ENCODE results near the gene ENKD1.
A peak's percentile ranks its signal among the peaks of the same experiment; 100 is the strongest.

The ENKD1 gene

GRCh38 chr16:67662653-67663010 is 3.9 kb downstream of the ENKD1 start:
- DNase-seq = no peak

- DNase-seq = no peak
Observed at GRCh38 chr16:67661886-67662652, 4.5 kb downstream of the ENKD1 start.

- DNase-seq = no peak
Observed at GRCh38 chr16:67661101-67661761, 5.3 kb downstream of the ENKD1 start.

GRCh38 chr16:67660564-67661028 is 6.0 kb downstream of the ENKD1 start, which contains the start of gene PARD6A:
Gene PARD6A (plus strand): TSS chr16:67660960. CDS start chr16:67661039, 79 bp downstream.
- peak; percentile 100 for DNase-seq

GRCh38 chr16:67659675-67660563 is 6.6 kb downstream of the ENKD1 start, which contains the start of gene ACD:
Gene ACD (minus strand): TSS chr16:67660260. CDS start chr16:67660220, 40 bp downstream.
- peak; percentile 97 for DNase-seq

- DNase-seq = no peak
Observed at GRCh38 chr16:67658849-67659674, 7.5 kb downstream of the ENKD1 start.

- no peak for DNase-seq
Observed at GRCh38 chr16:67657751-67658518, 8.6 kb downstream of the ENKD1 start.

GRCh38 chr16:67657017-67657608 is 9.4 kb downstream of the ENKD1 start:
- DNase-seq = no peak

GRCh38 chr16:67656344-67657016 is 10.1 kb downstream of the ENKD1 start:
- no peak for DNase-seq

GRCh38 chr16:67655363-67655762 is 11.2 kb downstream of the ENKD1 start:
- no peak for DNase-seq

GRCh38 chr16:67654403-67654911 is 12.1 kb downstream of the ENKD1 start:
- DNase-seq = no peak

- DNase-seq = no peak
Observed at GRCh38 chr16:67653789-67654402, 12.7 kb downstream of the ENKD1 start.

GRCh38 chr16:67653128-67653788 is 13.3 kb downstream of the ENKD1 start:
- no peak for DNase-seq

GRCh38 chr16:67652578-67653127 is 13.9 kb downstream of the ENKD1 start:
- no peak for DNase-seq

- no peak for DNase-seq
Observed at GRCh38 chr16:67651847-67652246, 14.7 kb downstream of the ENKD1 start.

- DNase-seq = no peak
Observed at GRCh38 chr16:67651039-67651438, 15.5 kb downstream of the ENKD1 start.

GRCh38 chr16:67650023-67650422 is 16.5 kb downstream of the ENKD1 start:
- DNase-seq = no peak

GRCh38 chr16:67649494-67649931 is 17.0 kb downstream of the ENKD1 start:
- no peak for DNase-seq

Data from RPMI8226 (cell line).